ENCODE measurements around the gene MRPL28. TPM values are rescaled to one million over a fixed set of nuclear protein-coding genes. Genes with fewer than 3 reads are reported as not detected.
A peak's percentile ranks its signal among the peaks of the same experiment; 100 is the strongest.
"Not testable (repeated sequence)": the region's sequence is repeated elsewhere in the genome, so short reads cannot be mapped to it uniquely, and the experiment has no call there.

MRPL28 gene
- polyA plus RNA-seq (2013, experiment 1 of 2; ENCODE audit: insufficient read length): 87.7 TPM
- polyA plus RNA-seq (2013, experiment 2 of 2; ENCODE audit: insufficient read length): 60.3 TPM

DNA sequence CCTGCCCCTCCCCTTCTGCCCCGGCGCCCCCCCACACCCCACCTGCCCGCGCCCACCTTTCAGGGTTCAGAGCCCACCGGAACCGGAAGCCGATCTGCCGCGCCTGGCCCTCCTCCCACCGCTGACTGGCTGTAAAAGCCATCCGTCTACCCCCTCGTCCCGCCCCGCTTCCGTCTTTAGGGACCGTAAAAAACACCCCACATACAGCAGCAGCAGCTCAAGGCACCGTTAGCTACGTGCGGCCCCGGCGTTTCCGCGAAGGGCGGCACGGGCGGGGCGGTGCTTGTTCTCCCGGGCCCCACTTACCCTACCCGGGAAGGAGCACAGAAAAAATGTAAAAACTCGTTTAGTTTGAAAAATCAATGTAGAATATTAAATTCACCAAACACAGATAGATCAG, at the start of gene MRPL28:
Gene MRPL28, minus strand, starts transcription at position 96 of the 400 bp plus-strand sequence. CDS start 320 bp downstream, outside the sequence.
- DNase-seq: peak; percentile 95

GRCh38 chr16:415170-415498, 44.8 kb upstream of the MRPL28 start:
- DNase-seq: not testable (repeated sequence)

DNA sequence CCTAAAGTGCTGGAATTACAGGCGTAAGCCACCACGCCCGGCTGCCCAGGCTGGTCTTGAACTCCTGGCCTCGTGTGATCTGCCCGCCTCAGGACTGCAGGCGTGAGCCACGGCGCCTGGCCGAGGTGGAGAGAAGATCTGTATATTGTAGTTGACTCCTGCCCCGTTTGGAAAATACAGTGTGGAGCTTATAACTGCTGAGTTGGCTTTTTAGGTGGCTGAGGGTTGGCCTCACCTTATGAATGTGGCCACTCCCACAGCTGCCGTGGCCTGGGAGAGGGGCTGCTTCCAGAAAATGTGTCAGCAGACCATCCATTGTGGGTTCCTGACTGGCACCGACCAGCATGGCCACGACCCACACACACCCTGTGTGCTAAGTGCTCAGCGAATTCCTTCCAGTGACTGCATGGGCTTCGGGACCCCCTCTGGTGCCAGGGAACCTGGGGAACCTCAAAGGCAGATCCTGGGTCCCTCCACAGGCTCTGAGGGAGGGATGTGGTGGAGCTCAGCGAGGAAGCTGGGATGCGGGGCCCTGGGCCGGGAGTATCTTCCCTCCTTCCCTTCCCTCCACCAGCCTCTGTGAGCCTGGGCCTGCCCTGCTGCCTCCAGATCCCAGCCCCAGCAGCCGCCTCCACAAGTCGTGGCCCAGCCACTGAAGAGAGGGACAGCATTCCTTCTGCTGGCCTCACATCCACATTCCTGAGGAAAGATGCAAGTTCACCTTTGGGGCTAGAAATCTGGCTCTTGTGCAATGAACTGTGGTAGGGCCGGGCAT, 44.2 kb upstream of the MRPL28 start:
- no peak for DNase-seq

DNA sequence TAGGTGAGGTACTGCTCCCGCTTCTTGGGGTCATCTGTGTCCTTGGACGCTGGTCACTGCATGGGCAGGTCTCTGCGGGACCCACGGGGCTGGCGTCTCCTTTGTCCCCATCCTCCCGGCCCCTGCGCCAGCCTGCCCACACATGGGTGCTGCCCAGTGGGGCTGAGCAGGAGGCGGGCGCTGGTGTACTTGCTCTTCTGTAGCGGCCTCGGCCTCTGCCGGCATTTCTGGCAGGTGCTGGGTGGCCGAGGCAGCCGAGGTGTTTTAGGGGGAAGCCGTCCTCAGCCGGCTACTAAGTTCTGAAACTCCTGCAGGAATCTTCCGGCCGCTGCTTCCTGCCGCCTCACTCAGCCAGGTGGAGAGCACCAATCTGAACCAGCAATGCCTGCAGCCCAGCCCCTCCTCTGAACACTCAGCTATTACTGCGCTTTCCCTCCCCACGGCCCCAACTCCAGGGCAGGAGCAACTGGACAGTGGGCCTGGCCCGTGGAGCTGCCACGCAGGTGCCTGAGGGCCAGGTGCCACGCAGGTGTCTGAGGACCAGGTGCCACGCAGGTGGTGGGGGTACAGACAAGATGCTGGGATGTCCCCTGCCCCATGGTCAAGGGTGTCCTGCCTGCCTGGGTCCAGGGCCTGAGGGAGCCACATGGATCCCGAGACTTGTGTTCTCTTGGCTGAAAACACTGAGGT, 41.4 kb upstream of the MRPL28 start:
- DNase-seq: no peak

GRCh38 chr16:410516-411178, 40.3 kb upstream of the MRPL28 start:
- no peak for DNase-seq

DNA sequence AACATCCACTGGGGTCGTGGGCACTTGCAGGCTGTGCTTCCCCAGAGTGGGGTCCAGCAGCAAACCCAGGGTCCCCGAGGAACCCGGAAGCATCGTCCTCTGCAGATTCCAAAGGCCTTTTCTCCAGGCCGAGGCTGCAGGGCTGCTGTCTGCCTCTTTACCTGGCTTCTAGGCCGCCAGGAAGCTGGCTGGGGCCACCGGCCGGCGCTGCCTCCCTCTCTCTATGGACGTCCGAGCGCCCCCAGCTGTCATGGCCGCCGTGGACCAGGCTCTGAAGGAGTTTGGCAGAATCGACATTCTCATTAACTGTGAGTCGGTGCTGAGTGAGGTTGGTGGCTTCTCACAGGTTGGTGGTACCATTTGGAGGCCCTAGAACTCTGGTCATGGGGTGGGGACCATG, 36.9 kb upstream of the MRPL28 start:
- no peak for DNase-seq

DNA sequence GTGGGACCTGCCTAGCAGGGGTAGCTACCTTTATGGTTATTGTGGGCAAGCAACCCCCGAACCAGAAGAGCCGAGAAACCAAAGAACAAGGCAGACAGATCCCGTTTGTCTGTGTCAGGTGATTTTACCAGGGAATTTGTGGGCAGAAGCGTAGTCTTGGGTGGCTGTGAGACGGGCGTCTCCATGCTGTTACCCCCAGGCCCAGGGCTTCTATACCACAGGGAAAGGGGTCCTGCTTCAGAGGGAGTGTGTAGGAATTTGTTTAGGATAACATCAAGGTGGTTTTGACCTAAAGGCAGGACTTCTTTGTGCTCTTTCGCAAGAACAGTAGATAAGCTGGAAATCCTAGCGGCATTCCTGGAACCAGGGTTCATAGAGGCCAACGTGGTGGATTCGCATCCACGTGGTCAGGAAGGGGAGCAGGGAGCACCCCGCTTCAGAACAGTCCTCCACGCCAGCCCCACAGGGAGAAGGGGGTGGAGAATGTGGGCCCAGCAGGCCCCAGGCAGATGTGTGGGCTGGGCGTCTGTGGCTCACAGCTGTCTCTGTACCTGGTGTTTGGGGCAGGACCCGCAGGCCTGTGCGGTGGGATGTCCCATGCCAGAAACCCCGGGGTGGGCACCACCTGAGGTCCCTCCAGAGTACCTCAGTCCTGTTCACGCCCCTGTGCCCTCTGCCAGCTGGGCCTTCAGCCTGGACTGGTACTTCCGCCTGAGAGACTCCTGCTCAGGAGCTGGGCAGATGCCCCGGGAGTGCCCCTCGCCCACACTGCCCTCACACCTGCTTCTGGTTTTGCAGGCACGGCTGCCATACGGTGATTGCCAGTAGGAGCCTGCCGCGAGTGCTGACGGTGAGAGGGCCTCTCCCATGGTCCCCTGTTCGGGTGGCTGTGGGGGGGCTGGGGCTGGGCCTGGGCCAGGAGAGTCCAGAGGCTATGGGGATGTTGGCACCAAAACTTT, 35.5 kb upstream of the MRPL28 start:
- no peak for DNase-seq

DNA sequence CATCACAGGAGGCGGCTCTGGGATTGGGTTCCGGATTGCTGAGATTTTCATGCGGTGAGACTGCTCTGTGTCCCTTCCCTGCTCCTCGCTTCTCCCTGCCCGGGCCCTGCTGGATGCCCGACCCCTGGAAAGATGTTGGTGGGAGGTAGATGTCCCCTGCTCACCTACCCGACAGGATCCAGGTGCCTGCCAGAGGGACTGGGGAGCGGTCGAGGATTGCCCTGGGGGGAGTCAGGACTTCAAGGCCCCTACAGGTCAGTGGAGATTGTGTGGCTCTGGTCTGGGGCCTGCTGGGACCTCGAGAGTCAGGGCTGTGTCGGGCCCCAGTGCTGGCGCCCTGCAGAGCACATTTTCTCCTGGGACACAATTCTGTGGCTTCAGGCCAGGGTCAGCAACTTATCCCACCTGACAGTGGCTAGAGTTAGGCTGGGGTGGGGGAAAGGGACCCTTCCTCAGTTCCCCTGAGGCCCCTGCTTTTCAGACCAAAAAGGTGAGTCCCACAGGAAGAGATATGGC, 34.7 kb upstream of the MRPL28 start:
- DNase-seq: no peak

DNA sequence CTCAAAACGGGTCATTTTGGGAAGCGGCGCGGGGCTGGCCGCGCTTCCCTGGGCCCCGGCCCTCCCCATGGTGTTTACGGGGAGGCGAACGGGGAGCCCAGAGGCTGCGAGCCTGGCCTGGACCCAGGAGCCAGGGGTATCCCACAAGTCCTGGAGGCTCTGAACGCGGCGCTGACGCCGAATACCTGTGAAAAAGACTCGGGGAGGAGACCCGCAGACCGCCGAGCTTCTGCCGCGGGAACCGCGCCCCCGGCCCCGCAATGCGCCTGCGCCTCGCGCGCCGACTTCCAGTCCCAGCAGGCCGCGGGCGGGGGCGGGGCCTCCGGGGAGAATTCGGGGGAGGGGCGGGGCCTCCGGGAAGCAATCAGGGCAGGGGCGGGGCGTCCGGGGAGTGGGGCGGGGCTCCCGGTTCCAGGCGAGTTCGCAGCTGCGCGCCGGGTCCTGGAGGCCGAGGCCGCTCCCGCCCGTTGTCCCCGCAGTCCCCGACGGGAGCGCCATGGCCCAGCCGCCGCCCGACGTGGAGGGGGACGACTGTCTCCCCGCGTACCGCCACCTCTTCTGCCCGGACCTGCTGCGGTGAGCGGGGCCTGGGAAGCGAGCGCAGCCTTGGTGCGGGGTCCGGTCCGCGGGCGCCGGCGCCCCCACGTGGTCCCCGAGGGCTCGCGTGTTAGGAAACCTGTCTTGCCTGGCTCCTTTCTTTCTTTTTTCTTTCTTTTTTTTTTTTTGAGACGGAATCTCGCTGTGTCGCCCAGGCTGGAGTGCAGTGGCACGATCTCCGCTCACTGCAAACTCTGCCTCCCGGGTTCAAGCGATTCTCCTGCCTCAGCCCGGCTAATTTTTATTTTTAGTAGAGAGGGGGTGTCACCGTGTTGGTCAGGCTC, 31.4 kb upstream of the MRPL28 start, which contains the start of gene DECR2:
Gene DECR2, plus strand, starts transcription at position 418 of the 881 bp plus-strand sequence. Its CDS starts 79 bp downstream, at position 497.
- peak; percentile 84 for DNase-seq

DNA sequence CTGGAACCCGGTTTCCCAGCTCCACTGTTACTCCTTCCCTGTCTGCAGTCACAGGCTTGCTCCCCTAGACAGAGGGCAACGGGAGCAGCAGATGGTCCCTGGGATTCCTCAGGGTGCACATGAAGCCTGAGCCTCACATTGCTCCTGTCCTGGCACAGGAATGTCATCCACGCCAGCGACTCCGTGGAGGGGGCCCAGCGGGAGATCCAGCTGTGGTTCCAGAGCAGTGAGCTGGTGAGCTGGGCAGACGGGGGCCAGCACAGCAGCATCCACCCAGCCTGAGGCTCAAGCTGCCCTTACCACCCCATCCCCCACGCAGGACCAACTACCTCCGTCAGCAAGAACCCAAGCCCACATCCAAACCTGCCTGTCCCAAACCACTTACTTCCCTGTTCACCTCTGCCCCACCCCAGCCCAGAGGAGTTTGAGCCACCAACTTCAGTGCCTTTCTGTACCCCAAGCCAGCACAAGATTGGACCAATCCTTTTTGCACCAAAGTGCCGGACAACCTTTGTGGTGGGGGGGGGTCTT, 29.8 kb upstream of the MRPL28 start:
- no peak for DNase-seq

DNA sequence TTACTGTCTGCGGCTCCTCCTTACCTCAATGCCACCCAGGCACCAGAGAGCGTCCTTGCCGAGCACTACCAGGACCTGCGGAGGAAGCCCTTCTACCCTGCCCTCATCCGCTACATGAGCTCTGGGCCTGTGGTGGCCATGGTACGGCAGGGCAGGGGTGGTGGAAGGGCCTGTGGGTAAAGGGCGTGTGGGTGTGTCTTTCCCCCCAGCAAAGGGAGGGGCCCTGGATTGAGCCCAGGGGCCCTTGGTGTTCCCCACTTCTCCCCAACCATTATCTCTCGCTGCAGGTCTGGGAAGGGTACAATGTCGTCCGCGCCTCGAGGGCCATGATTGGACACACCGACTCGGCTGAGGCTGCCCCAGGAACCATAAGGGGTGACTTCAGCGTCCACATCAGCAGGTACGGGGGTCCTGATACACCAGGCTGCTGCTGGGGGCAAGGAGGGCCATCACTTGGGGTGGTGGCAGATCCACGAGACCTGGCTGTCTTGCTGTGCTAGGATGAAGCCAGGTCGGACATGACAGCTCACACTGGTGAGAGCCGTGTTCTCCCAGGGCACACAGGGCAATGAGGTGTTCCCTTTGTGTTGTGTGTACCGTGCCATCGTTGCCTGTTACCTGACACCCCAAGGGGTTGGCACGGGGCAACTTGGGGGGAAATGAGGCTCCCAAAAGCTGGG, 29.1 kb upstream of the MRPL28 start:
- no peak for DNase-seq

GRCh38 chr16:398561-399339, 28.4 kb upstream of the MRPL28 start:
- DNase-seq: no peak

GRCh38 chr16:397736-398332, 27.5 kb upstream of the MRPL28 start:
- DNase-seq: peak; percentile 78

GRCh38 chr16:397135-397661, 26.9 kb upstream of the MRPL28 start, which contains the start of gene NME4:
NME4 (plus strand) TSS chr16:397199; CDS start chr16:397223, 24 bp downstream.
- peak; percentile 47 for DNase-seq

DNA sequence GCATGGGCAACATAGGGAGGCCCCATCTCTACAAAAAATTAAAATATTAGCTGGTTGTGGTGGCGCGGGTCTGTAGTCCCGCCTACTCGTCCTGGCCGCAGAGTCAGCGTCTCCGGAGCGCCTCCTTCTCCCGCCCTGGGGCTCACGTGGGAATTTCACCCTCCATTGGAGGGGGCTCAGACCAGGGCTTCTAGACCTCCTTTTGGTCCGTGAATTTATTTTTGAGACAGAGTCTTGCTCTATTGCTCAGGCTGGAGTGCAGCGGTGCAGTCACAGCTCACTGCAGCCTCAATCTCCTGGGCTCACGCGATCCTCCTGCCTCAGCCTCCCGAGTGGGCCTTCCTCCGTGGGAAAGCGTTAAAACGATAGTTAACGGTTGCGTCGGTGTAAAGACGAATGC, 26.3 kb upstream of the MRPL28 start:
- DNase-seq: peak; percentile 66

- no peak for DNase-seq
Observed at GRCh38 chr16:396199-396598, 25.9 kb upstream of the MRPL28 start.

- DNase-seq: no peak
Observed at GRCh38 chr16:392450-393030, 22.2 kb upstream of the MRPL28 start.

- DNase-seq: peak; percentile 73
Observed at GRCh38 chr16:391885-392335, 21.6 kb upstream of the MRPL28 start.

Data from fibroblast of skin of back (primary cell).